ENCODE data around the gene PEPD.

Gene PEPD

GRCh38 chr19:33368074-33368864 lies 153.3 kb downstream of the PEPD start:
- DNase-seq = no peak

GRCh38 chr19:33366897-33367296 lies 154.7 kb downstream of the PEPD start:
- DNase-seq = no peak

- no peak for DNase-seq
These were observed 155.5 kb downstream of the PEPD start for GRCh38 chr19:33366127-33366526.

GRCh38 chr19:33365691-33366090 lies 155.9 kb downstream of the PEPD start:
- DNase-seq = no peak

GRCh38 chr19:33363476-33363875 lies 158.1 kb downstream of the PEPD start:
- no peak for DNase-seq

- no peak for DNase-seq
These were observed 158.9 kb downstream of the PEPD start for GRCh38 chr19:33362508-33363228.

GRCh38 chr19:33359581-33359980 lies 162.0 kb downstream of the PEPD start:
- DNase-seq = no peak

GRCh38 chr19:33358408-33358807 lies 163.2 kb downstream of the PEPD start:
- DNase-seq = no peak

- DNase-seq = no peak
These were observed 164.0 kb downstream of the PEPD start for GRCh38 chr19:33357556-33357955.

GRCh38 chr19:33355535-33355934 lies 166.1 kb downstream of the PEPD start:
- DNase-seq = no peak

- DNase-seq = peak in 19 of 58 donors; percentile 6 to 55 (median 20)
These were observed 170.9 kb downstream of the PEPD start for GRCh38 chr19:33350538-33351309.

GRCh38 chr19:33349319-33350289 lies 172.0 kb downstream of the PEPD start:
- no peak for DNase-seq

GRCh38 chr19:33348301-33349010 lies 173.1 kb downstream of the PEPD start:
- no peak for DNase-seq

- DNase-seq = no peak
These were observed 174.3 kb downstream of the PEPD start for GRCh38 chr19:33347300-33347699.

- DNase-seq = no peak
These were observed 174.9 kb downstream of the PEPD start for GRCh38 chr19:33346665-33347064.

- no peak for DNase-seq
These were observed 176.4 kb downstream of the PEPD start for GRCh38 chr19:33345163-33345562.

GRCh38 chr19:33344573-33344925 lies 177.0 kb downstream of the PEPD start:
- DNase-seq = no peak

GRCh38 chr19:33343859-33344572 lies 177.6 kb downstream of the PEPD start:
- peak in 25 of 58 donors; percentile 4 to 60 (median 19) for DNase-seq

- no peak for DNase-seq
These were observed 178.3 kb downstream of the PEPD start for GRCh38 chr19:33343301-33343700.
